ENCODE results near the gene PDIA5. TPM values are rescaled to one million over a fixed set of nuclear protein-coding genes. Genes with fewer than 3 reads are reported as not detected.

The PDIA5 gene
- total RNA-seq, 1 experiment from 2014 or later: 28.6 TPM

- Histone ChIP-seq H3K9me3 (ENCODE audit: low read depth, low read length, poor library complexity, severe bottlenecking) (no peaks in the 10 kb centered on the region), H3K4me3 (ENCODE audit: low read depth, low read length, poor library complexity, severe bottlenecking) (no peak overlapping the region), H3K27me3 (replicated peaks; ENCODE audit: insufficient read depth, low read depth, low read length, poor library complexity) (no peaks in the 10 kb centered on the region), H3K27ac (ENCODE audit: low read depth, low read length, poor library complexity, severe bottlenecking) (no peak overlapping the region), H3K36me3 (ENCODE audit: insufficient read depth, low read length, poor library complexity, severe bottlenecking) (no peaks in the 10 kb centered on the region), H3K4me1 (ENCODE audit: insufficient read depth, low read length, poor library complexity, severe bottlenecking) (peaks cover 22% of the 10 kb centered on the region)
- BruUV-seq (replicated peaks): no TSS peak
- intact Hi-C loops (cut with micrococcal nuclease; ENCODE audit: unreplicated experiment): no loop called here
- no peak for DNase-seq (ENCODE audit: low spot score)
- TF ChIP-seq CTCF (conservative IDR thresholded peaks at IDR 0.05; ENCODE audit: low read depth, low read length) (no peak), EZH2 (IDR thresholded peaks at IDR 0.05; ENCODE audit: borderline replicate concordance, low read depth, low read length, poor library complexity, severe bottlenecking) (no peak)
- POLR2A ChIA-PET (ENCODE audit: low non-redundant PET): no interaction called here
- CTCF ChIA-PET: no interaction called here
Measured at GRCh38 chr3:123076112-123076495, 9.3 kb downstream of the PDIA5 start.

- Histone ChIP-seq H3K4me3 (ENCODE audit: low read depth, low read length, poor library complexity, severe bottlenecking) (no peak overlapping the region), H3K27ac (ENCODE audit: low read depth, low read length, poor library complexity, severe bottlenecking) (no peak overlapping the region), H3K36me3 (ENCODE audit: insufficient read depth, low read length, poor library complexity, severe bottlenecking) (no peaks in the 10 kb centered on the region), H3K4me1 (ENCODE audit: insufficient read depth, low read length, poor library complexity, severe bottlenecking) (peaks cover 22% of the 10 kb centered on the region), H3K9me3 (ENCODE audit: low read depth, low read length, poor library complexity, severe bottlenecking) (no peaks in the 10 kb centered on the region), H3K27me3 (replicated peaks; ENCODE audit: insufficient read depth, low read depth, low read length, poor library complexity) (no peaks in the 10 kb centered on the region)
- ChIA-PET CTCF (no interaction called here), POLR2A (ENCODE audit: low non-redundant PET) (no interaction called here)
- DNase-seq (ENCODE audit: low spot score): peak; percentile 62
- TF ChIP-seq EZH2 (IDR thresholded peaks at IDR 0.05; ENCODE audit: borderline replicate concordance, low read depth, low read length, poor library complexity, severe bottlenecking): no peak
- no peak for TF ChIP-seq CTCF (conservative IDR thresholded peaks at IDR 0.05; ENCODE audit: low read depth, low read length)
- intact Hi-C loops (cut with micrococcal nuclease; ENCODE audit: unreplicated experiment): no loop called here
- BruUV-seq (replicated peaks): no TSS peak
Measured at GRCh38 chr3:123076496-123077418, 9.9 kb downstream of the PDIA5 start.

- CTCF ChIA-PET: no interaction called here
- intact Hi-C loops (cut with micrococcal nuclease; ENCODE audit: unreplicated experiment): no loop called here
- POLR2A ChIA-PET (ENCODE audit: low non-redundant PET): no interaction called here
Measured at GRCh38 chr3:123078101-123078500, 11.3 kb downstream of the PDIA5 start.

More at GRCh38 chr3:123078101-123078500, 11.3 kb downstream of the PDIA5 start:
- Histone ChIP-seq H3K36me3 (ENCODE audit: insufficient read depth, low read length, poor library complexity, severe bottlenecking) (no peaks in the 10 kb centered on the region), H3K27me3 (replicated peaks; ENCODE audit: insufficient read depth, low read depth, low read length, poor library complexity) (no peaks in the 10 kb centered on the region), H3K4me3 (ENCODE audit: low read depth, low read length, poor library complexity, severe bottlenecking) (no peak overlapping the region), H3K9me3 (ENCODE audit: low read depth, low read length, poor library complexity, severe bottlenecking) (no peaks in the 10 kb centered on the region), H3K4me1 (ENCODE audit: insufficient read depth, low read length, poor library complexity, severe bottlenecking) (peaks cover 32% of the 10 kb centered on the region), H3K27ac (ENCODE audit: low read depth, low read length, poor library complexity, severe bottlenecking) (no peak overlapping the region)
- no TSS peak for BruUV-seq (replicated peaks)
- TF ChIP-seq CTCF (conservative IDR thresholded peaks at IDR 0.05; ENCODE audit: low read depth, low read length) (no peak), EZH2 (IDR thresholded peaks at IDR 0.05; ENCODE audit: borderline replicate concordance, low read depth, low read length, poor library complexity, severe bottlenecking) (no peak)
- DNase-seq (ENCODE audit: low spot score): no peak

All from A673 (cell line).